ENCODE data around the gene AHSP.

- TF ChIP-seq, protein P1, sequence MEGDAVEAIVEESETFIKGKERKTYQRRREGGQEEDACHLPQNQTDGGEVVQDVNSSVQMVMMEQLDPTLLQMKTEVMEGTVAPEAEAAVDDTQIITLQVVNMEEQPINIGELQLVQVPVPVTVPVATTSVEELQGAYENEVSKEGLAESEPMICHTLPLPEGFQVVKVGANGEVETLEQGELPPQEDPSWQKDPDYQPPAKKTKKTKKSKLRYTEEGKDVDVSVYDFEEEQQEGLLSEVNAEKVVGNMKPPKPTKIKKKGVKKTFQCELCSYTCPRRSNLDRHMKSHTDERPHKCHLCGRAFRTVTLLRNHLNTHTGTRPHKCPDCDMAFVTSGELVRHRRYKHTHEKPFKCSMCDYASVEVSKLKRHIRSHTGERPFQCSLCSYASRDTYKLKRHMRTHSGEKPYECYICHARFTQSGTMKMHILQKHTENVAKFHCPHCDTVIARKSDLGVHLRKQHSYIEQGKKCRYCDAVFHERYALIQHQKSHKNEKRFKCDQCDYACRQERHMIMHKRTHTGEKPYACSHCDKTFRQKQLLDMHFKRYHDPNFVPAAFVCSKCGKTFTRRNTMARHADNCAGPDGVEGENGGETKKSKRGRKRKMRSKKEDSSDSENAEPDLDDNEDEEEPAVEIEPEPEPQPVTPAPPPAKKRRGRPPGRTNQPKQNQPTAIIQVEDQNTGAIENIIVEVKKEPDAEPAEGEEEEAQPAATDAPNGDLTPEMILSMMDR (conservative IDR thresholded peaks at IDR 0.05; ENCODE audit: low read length) = no peak
- TF ChIP-seq EZH2phosphoT487 (IDR thresholded peaks at IDR 0.05; ENCODE audit: borderline replicate concordance) = no peak
Measured at GRCh38 chr16:31488468-31489297, 39.0 kb upstream of the AHSP start.
